Uterine smooth muscle cell (primary cell): ENCODE measurements around the gene GPC1. TPM values are rescaled to one million over a fixed set of nuclear protein-coding genes. Genes with fewer than 3 reads are reported as not detected.

ENCODE experiments used
- total RNA-seq: library from RNA; depleted of rRNA; stranded (reverse); fragments of >200 nt; gene quantifications from 2 replicates; pipeline ENCODE4 v1.2.3, GENCODE V29; 2014

GPC1 gene, protein sequence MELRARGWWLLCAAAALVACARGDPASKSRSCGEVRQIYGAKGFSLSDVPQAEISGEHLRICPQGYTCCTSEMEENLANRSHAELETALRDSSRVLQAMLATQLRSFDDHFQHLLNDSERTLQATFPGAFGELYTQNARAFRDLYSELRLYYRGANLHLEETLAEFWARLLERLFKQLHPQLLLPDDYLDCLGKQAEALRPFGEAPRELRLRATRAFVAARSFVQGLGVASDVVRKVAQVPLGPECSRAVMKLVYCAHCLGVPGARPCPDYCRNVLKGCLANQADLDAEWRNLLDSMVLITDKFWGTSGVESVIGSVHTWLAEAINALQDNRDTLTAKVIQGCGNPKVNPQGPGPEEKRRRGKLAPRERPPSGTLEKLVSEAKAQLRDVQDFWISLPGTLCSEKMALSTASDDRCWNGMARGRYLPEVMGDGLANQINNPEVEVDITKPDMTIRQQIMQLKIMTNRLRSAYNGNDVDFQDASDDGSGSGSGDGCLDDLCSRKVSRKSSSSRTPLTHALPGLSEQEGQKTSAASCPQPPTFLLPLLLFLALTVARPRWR
- total RNA-seq: 70.9 and 115 TPM in 2 replicates

GRCh38 chr2:240435457-240435947, at the start of gene GPC1:
TSS of gene GPC1 (plus strand) at chr2:240435663. CDS start at chr2:240435919, 256 bp downstream.

Other genes with a start within 250 kb of the GPC1 start
- gene ANKMY1, start 122.3 kb downstream of the GPC1 start, total RNA-seq: 6.6 and 7.6 TPM in 2 replicates
- 2.3 and 3.5 TPM in 2 replicates for gene DUSP28, start 124.7 kb downstream of the GPC1 start, total RNA-seq
- gene RNPEPL1, start 132.8 kb downstream of the GPC1 start, total RNA-seq: 16.2 and 20.5 TPM in 2 replicates
- gene CAPN10, start 151.1 kb downstream of the GPC1 start, total RNA-seq: 30.3 and 36.6 TPM in 2 replicates
- gene GPR35, start 189.8 kb downstream of the GPC1 start, total RNA-seq: 0.55 and 0.87 TPM in 2 replicates
- not detected in 2 replicates for gene AQP12B, start 247.2 kb downstream of the GPC1 start, total RNA-seq